ENCODE measurements around the gene VPS4B. TPM values are rescaled to one million over a fixed set of nuclear protein-coding genes. Genes with fewer than 3 reads are reported as not detected.
A peak's percentile ranks its signal among the peaks of the same experiment; 100 is the strongest.
"Not testable (repeated sequence)": the region's sequence is repeated elsewhere in the genome, so short reads cannot be mapped to it uniquely, and the experiment has no call there.

VPS4B gene
- polyA plus RNA-seq, 1 experiment: 17.0 TPM

- POLR2A ChIA-PET: no interaction called here
- DNase-seq (ENCODE audit: low read depth): no peak
- no peaks in the 10 kb centered on the region for H3K36me3 ChIP-seq (ENCODE audit: control insufficient read depth, insufficient read depth, low read length)
- CTCF ChIA-PET: interaction anchor here (1.8 kb wide), 1 partner anchor 20 kb away, joined by 4 read pairs; no protein-coding TSS in a partner anchor
- no peaks in the 10 kb centered on the region for H3K27me3 ChIP-seq (ENCODE audit: control insufficient read depth, insufficient read depth, low read length)
- H3K4me3 ChIP-seq (ENCODE audit: low read depth, low read length): no peak overlapping the region
- no peak for TF ChIP-seq CTCF (IDR thresholded peaks at IDR 0.05; ENCODE audit: insufficient read depth, low read depth, low read length)
Measured at GRCh38 chr18:63464434-63464833, 42.2 kb upstream of the VPS4B start.

GRCh38 chr18:63460414-63460813 lies 38.1 kb upstream of the VPS4B start:
- CTCF ChIA-PET: no interaction called here
- POLR2A ChIA-PET: no interaction called here

DNA sequence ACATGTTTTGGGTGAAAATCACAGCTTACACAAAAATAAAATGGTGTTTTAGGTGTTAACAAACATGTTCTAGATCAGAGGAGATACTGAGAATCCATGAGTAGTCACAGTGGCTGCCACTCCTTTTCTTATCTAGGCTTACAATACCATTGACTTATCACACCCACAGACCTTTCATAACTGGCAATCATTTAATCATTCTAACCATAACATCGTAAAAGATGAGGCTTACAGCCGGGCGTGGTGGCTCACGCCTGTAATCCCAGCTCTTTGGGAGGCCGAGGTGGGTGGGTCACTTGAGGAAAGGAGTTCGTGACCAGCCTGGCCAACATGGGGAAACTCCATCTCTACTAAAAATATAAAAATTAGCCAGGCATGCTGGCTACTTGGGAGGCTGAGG lies 35.7 kb upstream of the VPS4B start:
- no peak overlapping the region for H3K4me3 ChIP-seq (ENCODE audit: low read depth, low read length)
- no peaks in the 10 kb centered on the region for H3K27me3 ChIP-seq (ENCODE audit: control insufficient read depth, insufficient read depth, low read length)
- H3K36me3 ChIP-seq (ENCODE audit: control insufficient read depth, insufficient read depth, low read length): no peaks in the 10 kb centered on the region
- ChIA-PET CTCF (interaction anchor here (0.9 kb wide), 1 partner anchor 386 kb away, joined by 4 read pairs; no protein-coding TSS in a partner anchor), POLR2A (no interaction called here)
- no peak for TF ChIP-seq CTCF (IDR thresholded peaks at IDR 0.05; ENCODE audit: insufficient read depth, low read depth, low read length)
- no peak for DNase-seq (ENCODE audit: low read depth)

More at GRCh38 chr18:63460414-63460813, 38.1 kb upstream of the VPS4B start:
- DNase-seq (ENCODE audit: low read depth): no peak
- Histone ChIP-seq H3K4me3 (ENCODE audit: low read depth, low read length) (no peak overlapping the region), H3K36me3 (ENCODE audit: control insufficient read depth, insufficient read depth, low read length) (no peaks in the 10 kb centered on the region), H3K27me3 (ENCODE audit: control insufficient read depth, insufficient read depth, low read length) (no peaks in the 10 kb centered on the region)
- TF ChIP-seq CTCF (IDR thresholded peaks at IDR 0.05; ENCODE audit: insufficient read depth, low read depth, low read length): no peak

DNA sequence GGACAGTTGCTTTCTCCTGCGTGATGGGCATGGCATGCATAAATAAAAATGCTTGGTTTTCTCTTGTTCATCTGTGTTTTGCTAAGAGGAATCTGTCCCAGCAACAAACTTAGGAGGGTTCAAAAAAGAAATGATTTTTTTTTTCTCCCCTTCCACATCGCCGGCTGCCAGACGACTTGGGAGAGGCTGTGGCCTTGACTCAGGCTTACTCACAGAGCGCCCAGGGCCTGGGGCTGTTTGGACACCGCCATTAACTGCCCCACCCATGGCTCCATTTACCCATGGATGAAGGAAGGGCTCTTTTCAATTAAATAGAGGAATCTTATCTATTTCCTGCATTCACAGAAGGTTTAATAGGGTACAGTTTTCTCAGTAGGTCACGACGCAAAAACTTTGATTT lies 32.2 kb upstream of the VPS4B start:
- DNase-seq (ENCODE audit: low read depth): peak; percentile 63
- Histone ChIP-seq H3K4me3 (ENCODE audit: low read depth, low read length) (no peak overlapping the region), H3K36me3 (ENCODE audit: control insufficient read depth, insufficient read depth, low read length) (no peaks in the 10 kb centered on the region), H3K27me3 (ENCODE audit: control insufficient read depth, insufficient read depth, low read length) (no peaks in the 10 kb centered on the region)
- TF ChIP-seq CTCF (IDR thresholded peaks at IDR 0.05; ENCODE audit: insufficient read depth, low read depth, low read length): no peak
- ChIA-PET POLR2A (no interaction called here), CTCF (interaction anchor here (0.9 to 1.9 kb wide), 3 partner anchors 14 to 64 kb away, joined by 3 to 4 read pairs (median 3); no protein-coding TSS in a partner anchor)

GRCh38 chr18:63452751-63453150 lies 30.5 kb upstream of the VPS4B start:
- H3K36me3 ChIP-seq (ENCODE audit: control insufficient read depth, insufficient read depth, low read length); POLR2A ChIA-PET; H3K4me3 ChIP-seq (ENCODE audit: low read depth, low read length); DNase-seq (ENCODE audit: low read depth); H3K27me3 ChIP-seq (ENCODE audit: control insufficient read depth, insufficient read depth, low read length): not testable (repeated sequence)
- CTCF ChIA-PET: interaction anchor here (1.1 kb wide), 1 partner anchor 44 kb away, joined by 3 read pairs; no protein-coding TSS in a partner anchor

Data from BJ (cell line).